GM12872 (cell line): Measurements from ENCODE around the gene ST3GAL4.

ENCODE experiments used
- CTCF ChIP-seq: IDR thresholded peaks from 3 replicates; pipeline ENCODE4 v1.5.1; 2011; ENCODE audit warnings: low read depth, mild to moderate bottlenecking, low read length, moderate library complexity; ENCODE audit not compliant: insufficient read depth

The ST3GAL4 gene

GRCh38 chr11:126398721-126399120, 43.2 kb downstream of the ST3GAL4 start:
- TF ChIP-seq CTCF = no peak

DNA sequence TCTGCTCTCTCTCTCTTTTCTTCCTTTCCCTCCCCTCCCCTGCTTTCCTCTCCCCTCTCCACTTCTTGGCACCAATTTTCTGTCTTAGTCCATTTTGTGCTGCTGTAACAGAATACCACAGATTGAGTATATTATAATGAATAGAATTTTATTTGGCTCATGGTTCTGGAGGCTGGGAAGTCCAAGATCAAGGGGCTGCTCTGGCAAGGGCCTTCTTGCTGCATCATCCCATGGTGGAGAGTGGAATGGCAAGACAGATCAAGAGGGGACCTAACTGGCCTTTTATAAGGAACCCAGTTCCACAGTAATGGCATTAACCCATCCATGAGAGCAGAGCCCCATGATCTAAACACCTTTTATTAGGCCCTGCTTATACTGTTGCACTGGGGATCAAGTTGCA, 44.5 kb downstream of the ST3GAL4 start:
- no peak for TF ChIP-seq CTCF

- no peak for TF ChIP-seq CTCF
Measured at GRCh38 chr11:126400479-126400878, 45.0 kb downstream of the ST3GAL4 start.

GRCh38 chr11:126403022-126403581, 47.6 kb downstream of the ST3GAL4 start:
- TF ChIP-seq CTCF = no peak

GRCh38 chr11:126403658-126404057, 48.2 kb downstream of the ST3GAL4 start:
- no peak for TF ChIP-seq CTCF

GRCh38 chr11:126404367-126404766, 48.9 kb downstream of the ST3GAL4 start:
- no peak for TF ChIP-seq CTCF

DNA sequence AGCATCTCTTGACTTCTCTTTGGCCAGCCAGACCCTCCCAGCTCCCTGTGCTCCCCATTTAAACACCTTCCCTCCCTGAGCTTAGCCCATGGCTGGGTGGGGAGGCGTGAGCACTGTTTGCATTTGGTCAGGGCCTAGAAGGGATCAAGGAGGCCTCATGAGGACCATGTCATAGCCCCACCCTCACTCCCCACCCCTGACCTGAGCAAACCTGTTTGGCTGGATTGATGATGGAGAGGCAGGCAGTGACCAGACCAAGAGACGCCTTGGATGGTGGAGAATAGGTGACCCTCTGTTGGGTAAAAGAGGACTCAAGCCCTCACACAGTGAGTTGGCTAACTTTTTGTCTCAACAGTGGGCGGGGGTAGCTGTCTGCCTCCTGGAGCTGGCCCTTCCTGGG, 49.9 kb downstream of the ST3GAL4 start:
- no peak for TF ChIP-seq CTCF
